NCI-H2107 (cell line): ENCODE results near the gene SHCBP1L.

ENCODE experiments used
- DNase-seq: peaks from one replicate; lab custom pipeline; 2025; lab: John Stamatoyannopoulos, UW

SHCBP1L gene

DNA sequence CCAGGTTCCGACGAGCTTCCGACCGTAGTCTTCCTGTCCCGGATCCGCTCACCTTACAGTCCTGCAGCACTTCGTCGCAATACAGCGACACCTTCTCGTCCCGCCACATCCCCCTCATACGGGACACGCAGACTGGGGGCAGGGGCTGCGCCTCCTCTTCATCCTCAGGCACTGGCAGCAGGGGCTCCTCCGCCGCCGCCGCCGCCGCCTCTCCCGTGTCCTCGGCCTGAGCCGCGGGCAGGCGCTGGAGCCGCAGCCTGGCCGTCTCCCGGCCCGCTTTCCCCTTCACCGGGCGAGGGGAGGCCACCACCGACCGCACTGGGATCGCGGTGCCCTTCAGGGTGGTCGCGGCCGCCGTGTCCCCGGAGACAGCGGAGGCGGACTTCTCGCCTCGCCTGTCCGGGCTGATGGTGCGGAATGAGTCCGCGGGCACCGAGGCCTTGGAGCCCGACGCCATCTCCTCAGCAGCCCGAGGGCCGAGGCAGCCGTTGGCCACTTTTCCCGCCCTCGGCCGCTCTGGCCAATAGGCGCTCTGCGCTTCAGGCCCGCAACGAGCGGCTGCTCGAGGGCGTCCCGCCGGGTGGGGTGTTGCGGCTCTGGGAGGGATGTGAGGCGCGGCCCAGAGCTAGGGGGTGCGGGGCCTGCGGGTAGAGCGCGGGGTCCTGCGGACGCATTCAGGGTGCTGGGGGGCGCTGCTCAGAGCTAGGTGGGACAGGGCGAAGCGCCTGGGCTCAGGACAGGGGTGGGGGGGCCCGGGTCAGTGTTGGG, at the start of gene SHCBP1L:
TSS of gene SHCBP1L (minus strand) at position 490 of the 768 bp plus-strand sequence. CDS start at position 457, 33 bp downstream.
- no peak for DNase-seq

DNA sequence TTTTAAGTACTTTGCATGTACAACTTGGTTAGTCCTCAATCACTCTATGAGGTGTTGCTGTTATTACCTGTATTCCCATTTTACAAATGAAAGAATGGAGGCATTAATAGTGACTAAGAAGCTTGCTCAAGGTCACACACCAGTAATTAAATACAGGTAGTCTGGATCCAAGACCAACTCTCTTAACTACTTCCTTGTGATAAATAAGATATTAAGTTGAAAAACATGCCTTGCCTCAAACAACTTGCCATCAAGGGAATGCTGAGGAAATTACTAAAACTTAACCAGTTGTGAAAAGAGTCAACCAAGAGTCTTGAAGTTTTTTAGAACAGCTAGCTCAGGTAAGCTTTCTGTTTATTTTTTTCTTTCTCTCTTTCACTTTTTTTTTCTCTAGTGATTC, 49.3 kb upstream of the SHCBP1L start:
- DNase-seq = no peak

- no peak for DNase-seq
Observed at GRCh38 chr1:183000167-183000962, 47.4 kb upstream of the SHCBP1L start.

DNA sequence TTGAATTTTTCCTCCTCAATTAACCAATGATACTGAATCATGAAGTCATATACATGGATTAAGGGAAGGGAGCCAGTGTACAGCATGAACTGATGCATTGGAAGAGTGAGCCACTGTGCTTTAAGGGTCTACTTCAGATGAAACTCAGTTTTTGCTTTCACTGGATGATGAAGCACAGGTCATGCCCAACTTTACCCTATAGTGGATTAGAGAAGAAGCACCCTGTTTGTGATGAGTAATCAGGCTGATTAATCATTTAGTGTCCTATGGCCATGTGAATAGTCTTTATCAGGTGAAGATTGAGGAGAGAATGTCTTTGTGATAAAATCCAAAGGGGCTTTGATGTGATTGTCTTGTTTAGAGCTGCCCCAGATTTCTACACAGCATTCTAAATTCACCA, 45.5 kb upstream of the SHCBP1L start:
- DNase-seq = no peak

GRCh38 chr1:182996816-182997215, 43.9 kb upstream of the SHCBP1L start:
- DNase-seq = no peak

- DNase-seq = no peak
Observed at GRCh38 chr1:182995894-182996293, 42.9 kb upstream of the SHCBP1L start.

- no peak for DNase-seq
Observed at GRCh38 chr1:182993746-182994145, 40.8 kb upstream of the SHCBP1L start.

GRCh38 chr1:182990413-182991144, 37.6 kb upstream of the SHCBP1L start:
- DNase-seq = no peak

DNA sequence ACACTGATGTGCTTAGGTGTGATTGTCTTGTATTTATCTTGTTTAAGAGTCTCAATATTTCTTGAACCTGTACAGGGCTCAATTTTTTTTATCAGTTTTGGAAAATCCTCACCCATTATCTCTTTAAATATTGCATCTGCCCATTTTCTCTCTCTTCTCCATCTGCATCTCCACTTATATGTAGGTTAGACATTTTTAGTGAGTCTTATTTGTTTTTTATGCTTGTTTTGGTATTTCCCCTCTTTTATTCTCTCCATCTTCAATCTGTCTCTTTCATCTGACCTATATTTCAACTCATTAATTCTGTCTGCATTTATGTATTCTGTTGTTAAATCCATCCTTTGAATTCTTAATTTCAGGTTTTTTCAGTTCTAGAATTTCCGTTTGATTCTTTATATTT, 32.9 kb upstream of the SHCBP1L start:
- DNase-seq = no peak

GRCh38 chr1:182984621-182985020, 31.7 kb upstream of the SHCBP1L start:
- no peak for DNase-seq

DNA sequence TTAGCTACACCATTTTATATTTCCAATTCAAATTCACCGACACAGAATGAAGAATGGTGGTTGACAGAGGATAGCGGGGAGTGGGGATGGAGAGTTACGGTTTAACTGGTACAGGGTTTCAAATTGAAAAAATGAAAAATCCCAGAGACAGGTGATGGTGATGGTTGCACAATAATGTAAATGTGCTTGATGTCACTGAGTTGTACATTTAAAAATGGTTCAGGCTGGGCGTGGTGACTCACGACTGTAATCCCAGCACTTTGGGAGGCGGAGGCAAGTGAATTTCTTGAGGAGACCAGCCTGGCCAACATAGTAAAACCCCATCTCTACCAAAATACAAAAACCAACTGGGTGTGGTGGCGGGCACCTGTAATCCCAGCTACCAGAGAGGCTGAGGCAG, 31.2 kb upstream of the SHCBP1L start:
- DNase-seq = no peak

DNA sequence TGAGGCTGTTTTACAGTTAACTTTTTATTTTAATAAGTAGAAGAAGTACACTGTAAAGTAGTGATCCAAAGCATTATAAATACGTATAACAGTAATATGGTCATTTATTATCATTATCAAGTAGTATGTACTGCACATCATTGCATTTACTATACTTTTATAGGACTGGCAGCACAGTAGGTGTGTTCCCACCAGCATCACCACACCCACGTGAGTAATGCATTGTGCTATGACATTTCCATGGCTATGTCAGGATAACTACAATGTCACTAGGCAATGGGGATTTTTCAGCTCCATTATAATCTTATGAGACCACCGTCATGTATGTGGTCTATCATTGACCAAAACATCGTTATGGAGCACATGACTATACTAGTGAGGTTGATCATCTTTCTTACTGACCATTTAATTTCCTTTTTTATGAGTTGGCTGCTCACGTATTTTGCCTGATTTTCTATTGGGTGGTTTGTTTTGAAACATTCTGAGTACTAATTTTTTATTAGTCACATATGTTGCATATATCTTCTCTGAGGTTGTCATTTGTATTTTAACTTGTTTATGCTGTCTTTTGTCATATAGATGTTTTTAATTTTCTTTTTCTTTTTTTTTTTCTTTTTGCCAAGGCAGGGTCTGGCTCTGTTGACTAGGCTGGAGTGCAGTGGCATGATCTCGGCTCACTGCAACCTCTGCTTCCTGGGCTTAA, 25.3 kb upstream of the SHCBP1L start:
- no peak for DNase-seq

DNA sequence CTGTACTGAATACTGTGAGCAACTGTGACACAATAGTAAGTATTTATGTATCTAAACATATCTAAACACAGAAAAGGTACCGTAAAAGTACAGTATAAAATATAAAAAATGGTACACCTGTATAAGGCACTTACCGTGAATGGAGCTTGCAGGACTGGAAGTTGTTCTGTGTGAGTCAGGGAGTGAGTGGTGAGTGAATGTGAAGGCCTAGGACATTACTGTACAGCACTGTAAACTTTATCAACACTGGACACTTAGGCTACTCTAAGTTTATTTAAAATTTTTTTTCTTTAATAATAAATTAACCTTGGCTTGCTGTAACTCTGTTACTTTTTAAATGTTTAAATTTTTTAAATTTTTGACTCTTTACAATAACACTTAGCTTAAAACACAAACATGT, 24.5 kb upstream of the SHCBP1L start:
- no peak for DNase-seq

GRCh38 chr1:182974506-182975191, 21.7 kb upstream of the SHCBP1L start:
- no peak for DNase-seq

- no peak for DNase-seq
Observed at GRCh38 chr1:182972829-182973228, 19.9 kb upstream of the SHCBP1L start.

GRCh38 chr1:182972231-182972630, 19.3 kb upstream of the SHCBP1L start:
- no peak for DNase-seq

DNA sequence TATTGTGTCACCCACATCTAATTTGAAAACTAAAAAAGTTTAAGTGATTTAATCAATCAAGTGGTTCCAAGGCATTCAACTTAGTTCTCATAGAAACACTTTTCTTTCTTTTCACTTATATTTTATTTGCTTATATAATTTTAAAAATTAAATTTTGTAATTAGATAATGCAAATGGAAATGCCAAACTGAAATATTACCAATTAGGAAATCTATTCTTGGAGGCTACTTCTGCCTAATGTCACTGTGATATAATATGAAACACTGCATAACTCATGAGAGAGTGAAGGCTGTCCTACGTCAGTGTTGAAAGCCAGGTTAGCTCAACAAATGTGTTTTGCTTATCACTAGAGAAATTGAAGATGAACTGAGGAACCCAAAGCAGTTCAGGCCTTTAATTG, 18.3 kb upstream of the SHCBP1L start:
- no peak for DNase-seq

GRCh38 chr1:182968836-182969734, 16.1 kb upstream of the SHCBP1L start:
- no peak for DNase-seq

DNA sequence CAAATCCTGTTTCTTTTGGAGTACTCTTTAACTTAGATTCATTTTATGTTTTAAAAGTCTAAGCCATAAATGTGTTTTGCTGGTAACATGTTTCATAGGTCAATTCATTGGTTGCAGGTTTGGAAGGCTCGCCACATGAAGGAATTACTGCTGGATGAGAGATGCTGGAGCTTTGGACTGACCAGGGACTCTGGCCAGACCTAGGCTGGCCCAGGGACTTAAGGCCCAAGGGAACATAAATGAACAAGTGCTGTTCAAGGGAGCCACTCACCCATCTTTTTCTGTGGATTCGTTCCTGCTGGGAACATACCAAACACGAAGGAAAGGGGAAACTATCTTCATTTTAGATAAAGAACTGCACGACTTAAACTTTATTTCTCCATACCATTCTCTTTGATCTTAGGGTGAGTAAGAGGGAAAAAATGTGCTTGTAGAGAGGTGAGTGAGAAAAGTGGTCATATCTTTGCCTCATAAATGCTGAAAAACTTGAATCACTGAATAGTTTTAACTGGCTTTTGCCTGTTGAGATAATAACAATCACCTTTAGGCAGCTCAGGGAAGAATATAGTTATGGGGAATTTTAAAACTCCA, 15.3 kb upstream of the SHCBP1L start:
- no peak for DNase-seq

DNA sequence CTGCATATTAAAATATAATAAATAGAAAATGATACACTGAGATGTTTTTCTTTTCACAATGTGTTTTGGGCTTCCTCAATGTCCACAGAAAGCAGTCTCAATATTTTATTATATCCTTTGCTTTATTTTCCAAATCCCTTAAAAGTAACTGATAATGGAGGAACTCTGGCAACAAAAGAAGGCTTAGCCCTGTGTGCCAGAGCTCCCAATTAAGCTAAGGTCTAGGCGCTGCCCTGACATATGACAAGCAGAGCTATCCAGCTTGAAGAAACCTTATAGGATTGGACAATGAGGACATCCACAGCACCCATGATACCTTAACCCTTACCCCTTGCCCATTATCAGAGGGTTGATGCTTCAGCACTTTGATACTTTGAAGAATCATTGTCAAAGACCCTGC, 12.9 kb upstream of the SHCBP1L start:
- no peak for DNase-seq
